HG03045 (cell line): Measurements from ENCODE around the gene DCT.
"Not testable (repeated sequence)": the region's sequence is repeated elsewhere in the genome, so short reads cannot be mapped to it uniquely, and the experiment has no call there.

Experiments
- ATAC-seq: cut with Tn5 transposase; IDR thresholded peaks from one replicate; pipeline ENCODE4 v1.9.1; 2021; ENCODE audit warnings: mild to moderate bottlenecking, moderate library complexity; ENCODE audit not compliant: unreplicated experiment

The DCT gene

GRCh38 chr13:94479616-94480015, at the start of gene DCT:
Gene DCT (minus strand): TSS chr13:94479682. CDS start chr13:94479255, 427 bp downstream.
- no peak for ATAC-seq

- ATAC-seq, result not testable (repeated sequence)
Observed at GRCh38 chr13:94526956-94527355, 47.5 kb upstream of the DCT start.

GRCh38 chr13:94525781-94526180, 46.3 kb upstream of the DCT start:
- no peak for ATAC-seq

GRCh38 chr13:94524407-94524806, 44.9 kb upstream of the DCT start:
- ATAC-seq, result no peak

- ATAC-seq, result no peak
Observed at GRCh38 chr13:94520001-94520400, 40.5 kb upstream of the DCT start.

GRCh38 chr13:94516456-94516855, 37.0 kb upstream of the DCT start:
- no peak for ATAC-seq

- no peak for ATAC-seq
Observed at GRCh38 chr13:94515911-94516310, 36.4 kb upstream of the DCT start.

- ATAC-seq, result no peak
Observed at GRCh38 chr13:94515374-94515773, 35.9 kb upstream of the DCT start.

- ATAC-seq, result no peak
Observed at GRCh38 chr13:94513026-94513425, 33.5 kb upstream of the DCT start.

GRCh38 chr13:94505730-94506129, 26.2 kb upstream of the DCT start:
- ATAC-seq, result no peak

GRCh38 chr13:94503851-94504250, 24.4 kb upstream of the DCT start:
- no peak for ATAC-seq

GRCh38 chr13:94498831-94499230, 19.3 kb upstream of the DCT start:
- ATAC-seq, result not testable (repeated sequence)

- no peak for ATAC-seq
Observed at GRCh38 chr13:94495806-94496205, 16.3 kb upstream of the DCT start.

GRCh38 chr13:94494026-94494425, 14.5 kb upstream of the DCT start:
- ATAC-seq, result no peak

- ATAC-seq, result no peak
Observed at GRCh38 chr13:94487043-94487442, 7.6 kb upstream of the DCT start.

- ATAC-seq, result no peak
Observed at GRCh38 chr13:94483970-94484369, 4.5 kb upstream of the DCT start.

- no peak for ATAC-seq
Observed at GRCh38 chr13:94481941-94482340, 2.5 kb upstream of the DCT start.

GRCh38 chr13:94480672-94481145, 1.2 kb upstream of the DCT start:
- ATAC-seq, result no peak

GRCh38 chr13:94478913-94479312, 569 bp downstream of the DCT start:
- ATAC-seq, result no peak

- no peak for ATAC-seq
Observed at GRCh38 chr13:94470126-94470525, 9.4 kb downstream of the DCT start.

GRCh38 chr13:94464771-94465170, 14.7 kb downstream of the DCT start:
- no peak for ATAC-seq

- ATAC-seq, result no peak
Observed at GRCh38 chr13:94462670-94463069, 16.8 kb downstream of the DCT start.

GRCh38 chr13:94459116-94459515, 20.4 kb downstream of the DCT start:
- no peak for ATAC-seq

- ATAC-seq, result no peak
Observed at GRCh38 chr13:94455414-94455813, 24.1 kb downstream of the DCT start.
